BJ (cell line): Measurements from ENCODE around the gene ADCYAP1. TPM values are rescaled to one million over a fixed set of nuclear protein-coding genes. Genes with fewer than 3 reads are reported as not detected.

Experiments
- CTCF ChIA-PET: fragments of 350-600 bp; formaldehyde crosslinking; extraction: SDS; loops from one replicate; lab custom pipeline; 2021; ENCODE audit warnings: antibody characterized with exemption, inconsistent platforms; lab: Yijun Ruan, JAX
- POLR2A ChIA-PET: fragments of 300-600 bp; sonication (Branson Sonifier 250); formaldehyde crosslinking; extraction: SDS; loops from one replicate; lab custom pipeline; 2021; ENCODE audit warnings: antibody characterized with exemption; lab: Charles Lee
- DNase-seq: peaks from one replicate; pipeline ENCODE4 v3.0.0-alpha.2; 2011; ENCODE audit warnings: low read depth
- H3K27me3 ChIP-seq: 2 replicates; pipeline ENCODE4 v1.6.0; 2011; ENCODE audit warnings: low read length; ENCODE audit not compliant: control insufficient read depth, insufficient read depth
- H3K36me3 ChIP-seq: 2 replicates; pipeline ENCODE4 v1.5.1; 2011; ENCODE audit warnings: low read length; ENCODE audit not compliant: control insufficient read depth, insufficient read depth
- H3K4me3 ChIP-seq: 2 replicates; pipeline ENCODE4 v1.5.1; 2011; ENCODE audit warnings: low read depth, mild to moderate bottlenecking, control low read depth, low read length
- polyA plus RNA-seq: library from polyadenylated mRNA; depleted of rRNA; stranded (reverse); fragments of >200 nt; gene quantifications from 2 replicates; pipeline ENCODE4 v1.2.3, GENCODE V29; 2011
- TF ChIP-seq, protein P1 (sequence below): IDR thresholded peaks from 2 replicates; pipeline ENCODE4 v1.5.1; 2011; ENCODE audit warnings: low read depth, mild to moderate bottlenecking, control low read depth, inconsistent platforms, low read length, moderate library complexity; ENCODE audit not compliant: insufficient read depth

ADCYAP1 gene
- polyA plus RNA-seq, 1 experiment, result 0.06 TPM

DNA sequence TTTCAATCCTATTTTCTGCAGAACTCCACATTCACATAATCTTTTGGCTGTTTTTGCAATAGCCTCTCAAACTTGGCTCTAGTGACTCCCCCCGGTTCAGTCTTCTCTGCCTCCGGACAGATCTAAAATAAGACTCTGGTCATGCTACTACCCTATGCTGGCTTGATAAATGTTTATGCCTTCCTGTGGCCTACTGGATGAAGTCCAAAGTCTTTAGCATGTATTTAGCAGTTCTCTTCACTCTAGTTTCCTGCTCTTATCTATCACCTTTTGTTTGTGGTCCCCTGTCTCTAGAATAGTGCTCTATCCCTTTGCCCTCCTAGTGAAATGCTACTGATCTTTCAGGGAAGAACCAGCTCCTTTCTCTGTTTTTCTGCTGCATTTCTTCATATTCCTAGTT, 14.4 kb downstream of the ADCYAP1 start:
- H3K36me3 ChIP-seq, result no peaks in the 10 kb centered on the region
- H3K27me3 ChIP-seq, result no peaks in the 10 kb centered on the region
- H3K4me3 ChIP-seq, result no peak overlapping the region
- TF ChIP-seq, protein P1, sequence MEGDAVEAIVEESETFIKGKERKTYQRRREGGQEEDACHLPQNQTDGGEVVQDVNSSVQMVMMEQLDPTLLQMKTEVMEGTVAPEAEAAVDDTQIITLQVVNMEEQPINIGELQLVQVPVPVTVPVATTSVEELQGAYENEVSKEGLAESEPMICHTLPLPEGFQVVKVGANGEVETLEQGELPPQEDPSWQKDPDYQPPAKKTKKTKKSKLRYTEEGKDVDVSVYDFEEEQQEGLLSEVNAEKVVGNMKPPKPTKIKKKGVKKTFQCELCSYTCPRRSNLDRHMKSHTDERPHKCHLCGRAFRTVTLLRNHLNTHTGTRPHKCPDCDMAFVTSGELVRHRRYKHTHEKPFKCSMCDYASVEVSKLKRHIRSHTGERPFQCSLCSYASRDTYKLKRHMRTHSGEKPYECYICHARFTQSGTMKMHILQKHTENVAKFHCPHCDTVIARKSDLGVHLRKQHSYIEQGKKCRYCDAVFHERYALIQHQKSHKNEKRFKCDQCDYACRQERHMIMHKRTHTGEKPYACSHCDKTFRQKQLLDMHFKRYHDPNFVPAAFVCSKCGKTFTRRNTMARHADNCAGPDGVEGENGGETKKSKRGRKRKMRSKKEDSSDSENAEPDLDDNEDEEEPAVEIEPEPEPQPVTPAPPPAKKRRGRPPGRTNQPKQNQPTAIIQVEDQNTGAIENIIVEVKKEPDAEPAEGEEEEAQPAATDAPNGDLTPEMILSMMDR, result no peak
- ChIA-PET CTCF (no interaction called here), POLR2A (no interaction called here)
- DNase-seq, result no peak

DNA sequence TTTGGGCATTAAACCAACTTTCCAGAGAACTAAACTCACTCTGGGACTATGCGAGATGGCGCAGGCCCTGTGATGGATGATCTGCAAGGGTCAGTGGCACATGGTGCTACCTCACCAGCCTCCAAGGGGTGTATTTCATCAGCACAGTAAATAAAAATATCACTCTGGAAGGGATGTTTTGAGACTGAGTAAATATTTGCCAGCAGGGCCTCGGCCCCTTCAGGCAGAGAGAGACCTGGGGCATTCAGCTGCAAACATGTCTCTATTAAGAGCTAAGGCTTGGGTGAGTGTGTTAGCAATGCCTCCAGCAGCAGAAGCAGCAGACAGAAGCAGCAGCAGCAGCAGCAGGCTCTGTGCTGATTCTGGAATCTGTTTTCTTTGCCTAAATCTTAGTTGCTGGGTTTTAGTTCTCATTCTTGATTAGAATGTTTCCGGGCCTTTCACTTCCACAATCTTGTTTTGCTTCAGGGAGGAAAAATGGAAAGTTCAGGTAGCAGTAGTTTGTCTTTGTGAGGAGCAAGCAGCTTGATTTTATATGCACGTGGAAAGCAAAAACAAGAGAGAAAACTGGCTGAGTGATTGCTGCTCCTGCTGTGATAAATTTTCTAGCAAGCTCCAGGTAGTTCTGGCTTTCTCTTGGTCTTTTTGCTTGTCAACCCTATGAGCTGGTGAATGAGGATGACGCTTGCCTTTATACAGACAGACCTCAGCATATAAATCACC, 18.6 kb downstream of the ADCYAP1 start:
- TF ChIP-seq, protein P1, result no peak
- POLR2A ChIA-PET, result no interaction called here
- Histone ChIP-seq H3K36me3 (no peaks in the 10 kb centered on the region), H3K27me3 (no peaks in the 10 kb centered on the region), H3K4me3 (no peak overlapping the region)
- CTCF ChIA-PET, result no interaction called here
- no peak for DNase-seq

DNA sequence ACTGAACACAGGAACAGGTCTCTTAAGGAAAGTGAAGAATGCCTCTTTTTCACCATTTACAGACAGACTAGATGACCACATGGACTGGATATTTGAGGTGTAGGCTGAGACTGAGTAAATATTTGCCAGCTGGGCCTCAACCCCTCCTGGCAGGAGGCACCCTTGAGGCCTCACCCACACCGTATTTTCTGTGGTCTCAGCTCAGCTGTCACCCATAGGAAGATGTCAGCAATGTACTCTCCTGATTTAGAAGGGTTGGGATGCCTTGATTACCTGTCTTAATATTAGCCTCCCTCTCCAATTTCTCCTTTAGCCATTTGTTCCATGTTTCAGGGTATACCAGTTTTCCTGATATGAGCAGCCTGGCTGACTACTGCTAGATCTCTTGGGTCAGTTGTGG, 20.3 kb downstream of the ADCYAP1 start:
- no peak overlapping the region for H3K4me3 ChIP-seq
- H3K36me3 ChIP-seq, result no peaks in the 10 kb centered on the region
- H3K27me3 ChIP-seq, result no peaks in the 10 kb centered on the region
- POLR2A ChIA-PET, result no interaction called here
- CTCF ChIA-PET, result no interaction called here
- DNase-seq, result no peak
- TF ChIP-seq, protein P1, result no peak

DNA sequence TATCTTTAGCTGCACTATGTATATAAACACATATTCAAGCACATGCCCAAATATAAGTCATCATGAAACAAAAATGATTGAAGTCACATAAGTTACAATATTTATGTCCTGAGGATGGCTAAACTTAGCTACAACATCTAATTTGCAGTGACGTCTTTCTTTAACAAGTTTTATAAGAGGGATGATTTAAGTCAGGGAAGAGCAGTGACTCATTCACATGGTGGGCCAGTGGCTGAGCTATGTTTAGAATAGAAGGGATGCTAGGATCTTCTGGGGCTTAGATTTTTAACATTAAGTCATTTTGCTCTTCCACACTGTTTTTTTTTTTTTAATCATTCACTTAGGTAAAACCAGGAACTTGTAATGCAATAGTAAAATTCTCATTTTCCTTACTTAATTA, 22.3 kb downstream of the ADCYAP1 start:
- DNase-seq, result no peak
- CTCF ChIA-PET, result no interaction called here

DNA sequence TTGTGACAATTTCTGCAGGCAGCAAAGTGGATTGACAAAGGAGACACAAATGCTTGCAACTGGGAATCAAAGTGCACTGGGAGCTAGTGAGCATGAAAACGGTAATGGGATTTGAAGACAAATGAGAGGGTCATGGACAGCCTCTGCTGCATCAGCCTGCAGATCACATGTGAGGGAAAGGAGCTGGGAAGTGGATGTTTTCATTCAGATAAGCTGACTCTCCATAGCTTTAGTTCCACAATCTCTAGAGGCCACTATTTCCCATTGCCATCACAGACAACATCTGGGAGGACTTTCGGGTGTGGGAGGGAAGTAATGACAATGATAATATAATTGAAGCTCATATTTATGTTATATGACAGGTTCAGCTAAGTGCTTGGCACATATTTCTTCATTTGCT, 28.4 kb downstream of the ADCYAP1 start:
- POLR2A ChIA-PET, result no interaction called here
- TF ChIP-seq, protein P1, result no peak
- H3K4me3 ChIP-seq, result no peak overlapping the region
- CTCF ChIA-PET, result interaction anchor here (0.6 to 1.6 kb wide), 2 partner anchors 28 to 93 kb away, joined by 3 read pairs; no protein-coding TSS in a partner anchor
- DNase-seq, result no peak
- no peaks in the 10 kb centered on the region for H3K27me3 ChIP-seq
- no peaks in the 10 kb centered on the region for H3K36me3 ChIP-seq

More for the DNA sequence above, 22.3 kb downstream of the ADCYAP1 start:
- Histone ChIP-seq H3K27me3 (no peaks in the 10 kb centered on the region), H3K36me3 (no peaks in the 10 kb centered on the region), H3K4me3 (no peak overlapping the region)
- TF ChIP-seq, protein P1, result no peak
- POLR2A ChIA-PET, result no interaction called here
